ENCODE results near the gene CT55.

The CT55 gene

GRCh38 chrX:135112743-135113142 is 58.5 kb downstream of the CT55 start:
- H3K4me3 ChIP-seq (ENCODE audit: low read depth, low read length) = no peak overlapping the region
- no peak for TF ChIP-seq CTCF (IDR thresholded peaks at IDR 0.05; ENCODE audit: low read depth, low read length)

GRCh38 chrX:135112096-135112729 is 59.0 kb downstream of the CT55 start:
- no peak overlapping the region for H3K4me3 ChIP-seq (ENCODE audit: low read depth, low read length)
- peak; percentile 69 for TF ChIP-seq CTCF (IDR thresholded peaks at IDR 0.05; ENCODE audit: low read depth, low read length)

GRCh38 chrX:135109554-135109953 is 61.6 kb downstream of the CT55 start:
- TF ChIP-seq CTCF (IDR thresholded peaks at IDR 0.05; ENCODE audit: low read depth, low read length) = no peak
- H3K4me3 ChIP-seq (ENCODE audit: low read depth, low read length) = no peak overlapping the region

All from WI38 (cell line).